GM18909 (cell line): ENCODE measurements around the gene BCL2L12.
"Not testable (repeated sequence)": the region's sequence is repeated elsewhere in the genome, so short reads cannot be mapped to it uniquely, and the experiment has no call there.

ENCODE experiments used
- ATAC-seq: cut with Tn5 transposase; IDR thresholded peaks from one replicate; pipeline ENCODE4 v1.9.1; 2021; ENCODE audit warnings: mild to moderate bottlenecking; ENCODE audit not compliant: unreplicated experiment, poor library complexity

The BCL2L12 gene, protein sequence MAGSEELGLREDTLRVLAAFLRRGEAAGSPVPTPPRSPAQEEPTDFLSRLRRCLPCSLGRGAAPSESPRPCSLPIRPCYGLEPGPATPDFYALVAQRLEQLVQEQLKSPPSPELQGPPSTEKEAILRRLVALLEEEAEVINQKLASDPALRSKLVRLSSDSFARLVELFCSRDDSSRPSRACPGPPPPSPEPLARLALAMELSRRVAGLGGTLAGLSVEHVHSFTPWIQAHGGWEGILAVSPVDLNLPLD

DNA sequence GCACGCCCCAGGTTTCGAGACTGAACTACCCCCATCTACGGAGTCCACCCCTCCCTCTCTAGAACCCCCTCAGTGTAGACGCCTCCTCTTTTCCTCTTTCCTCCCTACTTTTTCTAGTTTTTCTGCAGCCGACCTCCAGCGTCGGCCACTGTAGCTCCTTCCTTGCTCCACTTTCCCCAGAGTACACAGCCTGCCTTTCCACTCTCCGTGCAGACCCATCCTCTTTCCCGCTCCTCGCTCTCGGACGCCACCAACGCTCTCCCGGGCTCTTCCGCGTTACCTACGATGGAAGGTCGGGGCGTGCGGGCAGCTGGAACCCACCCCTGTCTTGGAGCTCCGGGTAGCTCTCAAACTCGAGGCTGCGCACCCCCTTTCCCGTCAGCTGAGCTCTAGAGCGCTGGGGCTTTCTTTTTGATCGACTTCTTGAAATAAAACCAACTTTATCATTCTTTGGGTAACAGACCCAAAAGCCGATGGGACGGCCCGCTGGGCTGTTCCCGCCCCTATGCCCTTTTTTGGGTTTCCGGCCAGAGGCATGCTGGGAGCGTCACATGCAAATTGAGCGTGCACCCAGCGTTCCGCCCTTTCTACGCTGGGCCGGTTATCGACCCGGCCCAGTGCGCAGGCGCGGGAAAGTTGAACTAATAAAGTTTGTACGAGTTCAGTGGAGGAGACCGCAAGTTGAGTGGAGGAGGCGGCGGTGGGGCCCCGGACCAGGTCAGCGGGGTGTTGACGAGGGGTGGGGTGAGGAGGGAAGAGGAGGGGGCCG, at the start of gene BCL2L12, which contains the start of gene IRF3:
Gene BCL2L12, plus strand, starts transcription at position 583 of the 769 bp plus-strand sequence. CDS start 760 bp downstream, outside the sequence.
Gene IRF3, minus strand, starts transcription at position 507 of the 769 bp plus-strand sequence. CDS start 1,019 bp downstream, outside the sequence.
- ATAC-seq = peak; percentile 88

DNA sequence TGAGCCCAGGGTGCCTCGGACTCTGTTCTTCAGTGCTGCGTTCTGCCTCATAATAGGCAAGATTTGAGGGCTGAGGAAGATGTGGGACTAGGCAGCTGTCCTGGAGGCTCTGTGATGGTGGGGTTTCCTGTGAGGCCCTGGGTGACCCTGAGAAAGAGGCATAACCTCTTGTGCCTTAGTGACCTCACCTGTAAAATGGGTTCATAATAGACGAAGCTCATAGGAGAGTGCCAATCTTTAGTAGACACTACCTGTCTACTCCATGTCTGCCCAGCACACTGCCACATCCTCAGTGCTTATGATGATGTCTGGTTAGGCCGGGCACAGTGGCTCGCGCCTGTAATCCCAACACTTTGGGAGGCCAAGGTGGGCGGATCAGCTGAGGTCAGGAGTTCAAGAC, 49.2 kb upstream of the BCL2L12 start:
- ATAC-seq = no peak

DNA sequence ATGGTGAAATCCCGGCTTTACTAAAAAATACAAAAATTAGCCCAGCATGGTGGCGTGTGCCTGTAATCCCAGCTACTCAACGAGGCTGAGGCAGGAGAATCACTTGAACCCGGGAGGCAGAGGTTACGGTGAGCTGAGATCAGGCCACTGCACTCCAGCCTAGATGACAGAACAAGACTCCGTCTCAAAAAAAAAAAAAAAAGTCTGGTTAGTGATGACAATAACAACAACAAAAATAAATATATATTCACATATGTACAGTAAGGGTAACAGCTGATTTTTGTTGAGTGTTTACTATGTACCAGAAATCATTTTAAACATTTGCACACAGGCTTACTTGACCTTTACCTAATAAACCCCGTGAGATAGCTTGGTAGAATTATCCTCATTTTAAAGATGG, 48.8 kb upstream of the BCL2L12 start:
- ATAC-seq = no peak

DNA sequence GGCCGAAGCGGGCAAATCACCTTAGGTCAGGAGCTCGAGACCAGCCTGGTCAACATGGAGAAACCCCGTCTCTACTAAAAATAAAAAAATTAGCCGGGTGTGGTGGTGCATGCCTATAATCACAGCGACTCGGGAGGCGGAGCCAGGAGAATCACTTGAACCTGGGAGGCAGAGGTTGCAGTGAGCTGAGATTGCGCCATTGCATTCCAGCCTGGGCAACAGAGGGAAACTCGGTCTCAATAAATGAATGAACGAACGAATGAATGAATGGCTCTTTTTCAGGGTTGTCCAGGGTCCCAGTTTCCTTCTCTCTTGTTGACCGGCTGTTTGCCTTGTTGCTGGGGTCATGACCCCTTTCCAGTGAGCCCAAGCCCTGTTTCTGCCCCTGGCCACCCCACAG, 47.9 kb upstream of the BCL2L12 start:
- ATAC-seq = not testable (repeated sequence)

DNA sequence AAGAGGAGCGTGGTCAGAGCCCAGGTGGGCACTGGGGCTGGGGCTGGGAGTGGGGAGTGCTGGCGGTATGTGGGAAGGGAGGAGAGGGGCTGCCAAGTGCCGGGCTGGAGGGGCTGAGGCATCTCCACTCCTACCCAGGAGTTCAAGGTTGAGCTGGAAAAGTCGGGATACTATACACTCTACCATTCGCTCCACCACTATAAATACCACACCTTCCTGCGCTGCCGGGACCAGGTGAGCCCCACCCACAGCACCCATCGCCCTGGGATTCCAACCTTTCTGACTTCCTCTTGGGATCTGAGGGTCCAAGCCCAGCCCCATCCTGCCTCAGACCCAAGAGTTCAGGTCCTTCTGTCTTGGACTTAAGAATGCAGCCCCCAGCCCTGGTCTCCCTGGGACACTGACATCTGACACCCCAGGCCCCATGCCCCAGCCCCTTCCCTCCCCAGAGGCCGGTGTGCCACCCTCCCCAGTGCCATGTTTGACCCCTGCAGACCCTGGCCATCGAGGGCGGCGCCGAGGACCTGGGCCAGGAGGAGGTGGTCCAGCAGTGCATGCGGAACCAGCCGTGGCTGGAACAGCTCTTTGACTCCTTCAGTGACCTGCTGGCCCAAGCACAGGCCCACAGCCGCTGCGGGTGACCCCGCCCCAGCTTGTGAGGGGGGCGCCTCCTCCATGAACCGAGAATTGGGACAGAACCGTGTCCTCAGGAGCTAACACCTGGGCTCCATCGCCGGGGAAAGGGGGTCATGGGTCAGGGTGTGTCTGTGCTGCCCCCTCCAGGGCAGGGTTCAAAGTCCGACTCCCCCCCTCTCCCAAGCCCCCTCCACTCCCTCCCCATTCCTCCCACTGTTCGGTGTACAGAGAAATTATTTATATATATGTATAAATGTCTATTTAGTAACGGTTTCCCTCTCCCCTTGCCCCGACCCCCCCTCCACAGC, 40.5 kb upstream of the BCL2L12 start:
- ATAC-seq = no peak

DNA sequence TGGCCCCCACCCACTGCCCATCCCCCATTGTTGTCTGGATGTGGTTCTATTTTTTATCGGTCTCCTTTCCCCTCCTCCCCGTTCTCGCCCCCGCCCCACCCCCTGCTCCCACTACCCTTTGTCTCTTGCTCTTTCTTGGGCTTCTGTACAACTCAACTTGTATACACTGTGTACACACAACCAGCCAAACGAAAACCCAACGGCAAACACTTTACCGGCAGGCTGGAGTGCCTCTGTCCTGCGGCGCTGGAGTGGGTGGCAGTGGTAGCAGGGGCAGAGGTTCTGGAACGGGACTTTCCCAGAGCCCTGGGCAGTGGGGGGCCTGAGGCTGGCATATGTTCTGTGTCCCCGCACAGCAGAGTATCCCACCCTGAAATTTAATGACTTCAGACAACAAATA, 39.5 kb upstream of the BCL2L12 start:
- no peak for ATAC-seq

DNA sequence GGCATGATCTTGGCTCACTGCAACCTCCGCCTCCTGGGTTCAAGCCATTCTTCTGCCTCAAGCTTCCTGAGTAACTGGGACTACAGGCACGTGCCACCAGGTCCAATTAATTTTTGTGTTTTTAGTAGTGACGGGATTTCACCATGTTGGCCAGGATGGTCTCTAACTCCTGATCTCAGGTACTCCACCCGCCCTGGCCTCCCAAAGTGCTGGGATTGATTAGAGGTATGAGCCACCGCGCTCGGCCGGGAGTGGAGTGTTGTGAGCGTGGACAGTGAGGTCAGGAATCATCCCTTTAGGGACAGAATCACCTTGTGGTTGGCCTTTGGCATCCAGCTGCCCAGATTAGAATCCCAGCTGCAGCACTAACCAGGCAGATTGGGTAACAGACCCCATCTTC, 36.1 kb upstream of the BCL2L12 start:
- no peak for ATAC-seq

DNA sequence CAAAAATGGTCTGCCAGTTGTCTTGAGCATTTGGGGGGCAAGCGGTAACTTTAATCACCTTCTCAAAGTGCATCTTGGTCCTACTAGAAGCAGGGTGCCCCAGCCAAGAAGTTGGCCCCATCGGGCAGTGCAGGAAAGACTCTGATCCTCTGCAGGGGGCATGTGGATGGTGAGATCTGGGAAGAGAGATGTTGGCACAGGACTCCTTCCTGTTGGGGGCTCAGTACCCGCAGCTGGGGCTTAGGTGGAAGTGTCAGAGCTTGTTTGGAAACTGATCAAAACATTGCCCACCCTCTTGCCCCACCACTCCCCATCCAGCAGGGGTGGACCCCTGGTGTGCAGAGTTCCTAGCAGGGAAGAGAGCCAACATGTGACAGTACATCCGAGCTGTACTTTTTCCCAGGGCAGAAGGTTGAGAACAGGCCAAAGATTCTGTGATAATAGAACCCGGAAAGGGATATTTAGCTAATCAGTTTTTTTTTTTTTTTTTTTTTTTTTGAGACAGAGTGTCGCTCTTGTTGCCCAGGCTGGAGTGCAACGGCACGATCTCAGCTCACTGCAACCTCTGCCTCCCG, 34.6 kb upstream of the BCL2L12 start:
- ATAC-seq = no peak

DNA sequence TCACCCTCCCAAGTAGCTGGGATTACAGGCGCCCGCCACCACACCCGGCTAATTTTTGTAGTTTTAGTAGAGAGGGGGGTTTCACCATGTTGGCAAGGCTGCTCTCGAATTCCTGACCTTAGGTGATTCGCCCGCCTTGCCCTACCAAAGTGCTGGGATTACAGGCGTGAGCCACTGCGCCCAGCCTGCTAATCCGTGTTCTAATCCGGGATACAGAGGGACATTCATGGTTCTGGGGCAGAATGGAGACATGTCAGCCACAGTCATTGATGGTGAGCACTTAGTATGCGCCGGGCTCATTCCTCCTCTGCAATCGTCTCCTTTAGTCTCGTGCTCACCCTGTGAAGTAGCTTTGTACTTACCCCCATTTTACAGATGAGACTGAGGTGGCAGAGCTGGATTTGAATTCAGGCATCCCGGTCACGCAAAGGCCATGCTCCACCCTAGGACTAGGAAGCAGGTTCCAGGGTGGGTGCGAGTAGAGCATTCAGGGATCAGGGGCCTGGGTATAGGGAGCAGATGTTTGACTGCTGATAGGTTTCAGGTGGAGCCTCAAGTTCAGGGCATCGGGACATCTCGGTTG, 34.0 kb upstream of the BCL2L12 start:
- ATAC-seq = no peak

DNA sequence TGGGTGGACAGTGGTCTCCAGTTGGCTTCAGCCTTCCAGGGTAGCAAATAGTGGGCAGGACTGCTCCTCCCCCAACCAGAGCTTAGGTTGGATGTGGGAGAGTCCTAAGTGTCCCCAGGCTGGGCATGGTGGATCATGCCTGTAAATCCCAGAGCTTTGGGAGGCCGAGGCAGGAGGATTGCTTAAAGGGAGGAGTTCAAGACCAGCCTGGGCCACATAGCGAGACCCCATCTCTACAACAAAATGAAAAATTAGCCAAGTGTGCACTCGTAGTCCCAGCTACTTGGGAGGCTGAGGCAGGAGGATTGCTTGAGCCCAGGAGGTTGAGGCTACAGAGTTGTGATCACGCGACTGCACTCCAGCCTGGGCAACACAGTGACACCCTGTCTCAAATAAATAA, 33.2 kb upstream of the BCL2L12 start:
- no peak for ATAC-seq

DNA sequence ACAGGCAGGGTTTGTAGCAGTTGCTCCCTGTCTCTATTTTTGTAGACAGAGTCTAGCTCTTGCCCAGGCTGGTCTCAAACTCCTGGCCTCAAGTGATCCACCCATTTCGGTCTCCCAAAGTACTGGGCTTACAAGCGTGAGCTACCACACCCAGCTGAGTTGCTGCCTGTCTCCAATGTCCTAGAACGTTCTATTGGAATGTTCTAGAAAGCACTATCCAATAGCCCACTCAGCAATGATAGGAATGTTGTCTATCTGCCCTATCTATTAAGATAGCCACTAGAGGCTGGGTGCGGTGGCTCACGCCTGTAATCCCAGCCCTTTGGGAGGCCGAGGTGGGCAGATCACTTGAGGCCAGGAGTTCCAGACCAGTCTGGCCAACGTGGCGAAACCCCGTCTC, 32.5 kb upstream of the BCL2L12 start:
- not testable (repeated sequence) for ATAC-seq

DNA sequence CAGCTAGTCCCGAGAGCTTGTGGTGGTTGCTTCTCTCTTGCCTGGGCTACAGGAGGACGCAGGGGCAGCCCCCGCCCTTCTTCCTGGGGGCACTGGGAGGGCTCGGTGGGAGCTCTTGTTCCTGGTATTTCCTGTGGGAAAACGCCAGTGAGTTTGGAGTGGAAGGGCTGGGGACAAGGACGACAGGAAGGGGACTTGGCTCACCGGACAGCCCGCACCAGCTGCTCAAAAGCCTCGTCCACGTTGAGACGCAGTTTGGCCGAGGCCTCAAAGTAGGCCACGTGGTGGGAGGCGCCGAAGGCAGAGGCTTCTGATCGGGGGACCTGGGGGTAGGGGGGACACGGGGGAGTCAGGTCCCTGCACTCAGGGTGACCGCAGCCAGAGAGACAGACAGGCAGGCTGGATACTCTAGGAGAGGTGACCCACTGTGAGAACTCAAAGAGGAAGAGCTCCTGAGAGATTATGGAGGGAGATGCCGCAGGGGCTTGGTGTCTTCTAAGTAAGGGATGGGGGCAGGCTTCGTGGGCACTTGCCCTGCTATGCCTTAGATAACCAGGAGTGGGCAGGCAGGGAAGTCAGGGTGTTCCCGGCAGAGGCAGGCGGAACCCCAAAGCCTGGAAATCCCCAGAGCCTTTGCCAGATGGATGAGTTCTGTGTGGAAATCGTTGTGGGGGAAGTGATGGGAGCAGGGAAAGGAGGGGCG, 30.1 kb upstream of the BCL2L12 start:
- ATAC-seq = no peak

DNA sequence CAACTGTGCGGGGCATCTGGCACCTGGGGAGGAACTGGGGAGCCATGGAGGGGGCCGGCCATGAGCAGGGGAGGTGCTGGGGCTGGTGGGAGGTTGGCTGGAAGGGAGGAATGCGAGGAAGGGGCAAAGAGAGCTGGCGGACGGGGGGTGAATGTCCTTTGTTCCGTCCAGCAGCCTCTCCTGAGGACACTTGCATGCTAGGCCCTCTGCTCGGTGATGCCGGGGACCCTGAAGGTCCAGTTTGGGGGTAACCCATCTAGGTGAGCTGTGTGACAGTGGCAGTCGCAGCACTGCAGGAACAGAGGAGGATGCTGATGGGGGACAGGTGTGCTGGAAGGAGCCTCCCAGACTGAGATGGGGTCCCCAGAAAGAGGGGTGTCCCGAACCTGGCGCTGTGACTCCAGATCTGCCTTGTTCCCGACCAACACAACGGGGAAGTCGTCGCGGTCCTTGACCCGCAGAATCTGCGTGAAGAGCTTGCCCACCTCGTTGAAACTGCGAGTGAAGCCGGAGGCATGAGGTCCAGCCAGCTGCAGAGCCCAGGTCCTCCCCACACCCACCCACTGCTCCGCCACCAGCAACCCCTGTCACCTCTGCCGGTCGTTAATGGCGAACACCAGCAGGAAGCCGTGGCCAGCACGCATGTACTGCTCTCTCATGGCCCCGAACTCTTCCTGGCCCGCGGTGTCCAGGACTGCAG, 29.4 kb upstream of the BCL2L12 start:
- no peak for ATAC-seq

DNA sequence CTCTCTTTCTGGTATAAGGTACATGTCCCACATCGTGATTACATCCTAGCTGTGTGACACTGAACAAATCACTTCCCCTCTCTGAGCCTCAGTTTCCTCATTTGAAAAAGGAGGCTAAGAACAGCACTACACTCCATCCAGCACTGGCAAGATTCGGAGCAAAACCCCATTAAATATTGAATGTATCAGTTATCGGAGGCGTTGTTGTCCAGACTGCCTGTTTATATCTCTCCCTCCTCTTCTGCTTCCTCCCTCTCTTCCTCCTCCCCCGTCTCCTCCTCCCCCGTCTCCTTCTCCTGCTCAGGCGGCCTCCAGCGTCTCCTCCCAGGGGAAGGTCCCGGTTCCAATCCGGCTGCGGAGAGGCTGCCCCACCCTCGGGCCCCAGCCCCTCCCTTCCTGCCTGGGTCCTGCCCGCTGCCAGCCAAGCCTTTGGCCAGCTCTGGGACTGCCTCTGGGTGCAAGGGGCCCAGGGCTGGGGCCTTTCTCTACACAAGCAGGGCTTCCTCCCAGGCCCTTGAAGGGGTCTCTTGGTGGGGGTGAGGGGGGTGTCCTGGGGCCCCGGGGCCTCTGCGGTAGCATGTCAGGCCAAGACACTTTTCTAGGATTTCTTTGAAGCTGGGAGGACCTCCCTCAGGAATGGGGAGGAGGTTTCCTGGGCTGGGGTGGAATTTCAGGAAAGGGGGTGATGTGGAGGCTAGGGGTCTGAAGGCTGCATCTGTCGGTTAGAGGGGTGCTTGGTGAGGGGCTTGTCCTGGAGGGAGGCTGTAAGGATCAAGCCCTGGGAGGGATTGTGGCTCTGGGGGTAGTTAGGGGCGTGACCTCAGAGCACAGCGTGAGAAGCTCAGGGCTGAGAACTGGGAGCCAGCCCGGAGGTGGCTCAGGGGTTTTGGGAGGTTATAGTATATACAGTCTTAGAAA, 27.7 kb upstream of the BCL2L12 start:
- ATAC-seq = no peak

DNA sequence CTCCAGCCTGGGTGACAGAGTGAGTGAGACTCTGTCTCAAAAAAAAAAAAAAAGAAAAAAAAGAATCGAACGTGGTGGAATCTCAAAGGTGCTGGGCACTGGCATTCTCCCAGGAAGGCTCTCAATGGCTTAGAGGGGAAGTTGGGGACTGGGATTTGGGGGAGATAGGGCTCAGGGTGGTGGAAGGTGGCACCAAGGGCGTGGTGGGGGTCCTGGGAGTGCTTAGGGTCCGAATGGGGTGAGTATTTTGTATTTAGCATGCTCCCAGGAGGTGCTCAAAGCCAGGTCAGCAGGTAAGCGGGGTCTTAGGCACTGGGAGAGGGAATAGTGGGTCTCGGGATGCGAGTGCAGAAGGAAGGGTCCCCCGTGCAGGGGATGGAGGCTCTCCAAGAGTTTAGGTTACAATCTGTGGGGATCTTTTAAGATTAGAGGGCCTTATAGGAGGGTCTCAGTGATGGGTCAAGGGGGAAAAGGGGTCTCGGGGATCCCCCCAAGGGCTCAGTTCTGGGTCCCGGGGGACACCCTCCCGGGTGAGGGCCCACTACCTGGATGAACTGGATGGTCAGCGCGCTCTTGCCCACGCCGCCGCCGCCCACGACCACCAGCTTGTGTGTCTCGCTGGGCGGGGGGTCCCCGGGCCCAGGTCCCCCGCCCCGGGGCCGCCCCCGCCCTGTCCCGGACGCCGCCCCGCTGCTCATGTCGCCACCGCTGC, 26.2 kb upstream of the BCL2L12 start:
- ATAC-seq = no peak

DNA sequence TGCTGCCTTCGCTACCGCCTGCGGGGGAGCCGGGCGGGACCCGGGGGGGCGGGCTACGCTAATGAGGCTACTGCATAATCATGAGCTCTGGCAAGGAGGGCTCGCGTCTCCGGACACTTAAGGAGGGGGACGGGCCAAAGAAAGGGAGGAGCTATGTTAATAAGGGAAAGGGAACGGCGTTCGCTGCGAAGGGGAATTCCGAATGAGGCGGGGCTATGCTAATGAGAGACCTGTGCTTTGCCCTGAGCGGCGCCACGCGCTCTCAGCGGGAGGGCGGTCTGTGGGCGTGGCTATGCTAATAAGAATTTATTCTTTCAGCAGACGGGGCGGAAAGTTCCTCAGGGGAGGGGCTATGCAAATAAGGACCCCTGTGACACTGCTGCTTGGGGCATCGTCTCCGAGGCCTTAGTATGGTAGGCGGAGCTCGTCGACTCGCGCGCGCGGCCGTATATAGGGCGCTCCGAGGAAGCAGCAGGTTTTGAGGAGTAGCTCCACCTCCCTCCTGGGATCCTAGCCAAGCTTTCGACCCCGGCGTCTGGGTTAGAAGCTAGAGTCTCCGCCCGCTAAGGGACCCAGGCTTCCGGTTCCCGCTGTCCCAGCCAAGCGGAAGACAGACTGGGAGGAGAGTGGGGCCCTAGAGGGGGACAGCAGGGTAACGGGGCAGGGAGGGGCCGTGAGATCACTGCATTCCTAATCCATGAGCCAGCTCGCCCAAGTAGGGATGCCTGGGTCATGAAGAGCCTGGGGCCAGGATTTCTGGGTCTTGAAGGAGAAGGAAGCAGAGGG, 25.4 kb upstream of the BCL2L12 start, which contains the start of gene RRAS:
Gene RRAS, minus strand, starts transcription at position 31 of the 786 bp plus-strand sequence. CDS start 45 bp downstream, outside the sequence.
- ATAC-seq = peak; percentile 68
